GM19043 (cell line): ENCODE results near the gene RXFP2.

Experiments
- ATAC-seq: cut with Tn5 transposase; IDR thresholded peaks from one replicate; pipeline ENCODE4 v1.9.1; 2021; ENCODE audit warnings: low read depth; ENCODE audit not compliant: unreplicated experiment

The RXFP2 gene

GRCh38 chr13:31767175-31767900, 28.0 kb downstream of the RXFP2 start:
- ATAC-seq = no peak

GRCh38 chr13:31768351-31768750, 29.0 kb downstream of the RXFP2 start:
- ATAC-seq = no peak

- no peak for ATAC-seq
Measured at GRCh38 chr13:31769575-31769974, 30.2 kb downstream of the RXFP2 start.

DNA sequence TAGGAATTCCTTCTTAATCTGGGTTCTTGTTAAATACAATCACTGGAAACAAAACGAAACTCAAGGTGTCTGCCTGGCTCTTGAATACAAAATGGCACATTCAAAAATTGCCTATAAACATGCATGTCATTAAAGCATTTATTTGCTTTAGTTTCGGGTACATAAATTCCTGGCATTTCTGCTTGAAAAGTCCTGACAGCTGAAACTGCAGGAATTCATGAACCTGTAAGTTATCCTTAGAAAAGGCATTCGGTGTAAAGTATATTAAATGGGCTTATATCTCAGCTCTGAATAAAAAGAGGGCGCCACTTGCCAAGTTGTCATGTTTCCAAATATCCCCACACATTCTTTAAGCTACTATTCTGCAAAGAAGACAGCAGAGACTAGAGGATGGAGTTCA, 32.9 kb downstream of the RXFP2 start:
- ATAC-seq = no peak

DNA sequence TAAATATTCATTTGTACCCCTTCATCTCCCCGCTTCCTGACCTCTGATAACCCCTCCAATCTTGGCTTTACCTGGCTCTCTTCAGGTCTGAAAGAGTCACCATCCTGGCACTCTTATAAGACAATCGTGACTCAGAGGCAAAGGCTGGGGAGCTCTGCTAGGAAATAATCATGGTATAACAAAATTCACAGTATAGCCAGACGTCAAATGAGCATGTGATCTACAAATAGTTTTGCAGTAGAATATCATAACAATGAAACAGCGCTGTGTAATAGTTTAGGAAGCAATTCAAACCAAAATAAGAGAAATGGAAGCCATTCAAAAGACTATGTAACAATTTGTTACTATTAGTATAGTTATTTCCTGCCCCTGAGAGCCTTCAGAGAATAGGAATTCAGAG, 34.2 kb downstream of the RXFP2 start:
- no peak for ATAC-seq

GRCh38 chr13:31774186-31774750, 34.9 kb downstream of the RXFP2 start:
- ATAC-seq = no peak

- ATAC-seq = no peak
Measured at GRCh38 chr13:31775148-31775547, 35.8 kb downstream of the RXFP2 start.

DNA sequence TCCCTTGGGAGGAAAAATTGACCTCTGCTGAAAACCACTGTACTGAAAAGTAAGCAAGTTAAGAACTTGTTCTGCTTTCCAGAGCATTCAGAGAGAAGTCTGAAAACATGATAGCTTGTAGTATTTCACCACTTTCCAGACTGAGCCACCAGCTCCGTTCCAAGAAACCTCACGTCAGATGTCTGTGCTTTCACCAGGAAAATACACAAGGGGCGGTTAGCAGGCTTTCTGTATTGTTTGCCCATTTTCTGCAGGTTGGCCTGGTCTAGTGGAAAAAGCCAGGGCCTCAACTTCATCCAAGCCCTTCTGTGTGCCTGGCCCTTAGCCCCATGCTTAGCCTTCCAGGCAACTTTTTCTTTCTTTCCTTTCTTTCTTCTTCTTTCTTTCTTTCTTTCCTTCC, 36.4 kb downstream of the RXFP2 start:
- ATAC-seq = no peak

DNA sequence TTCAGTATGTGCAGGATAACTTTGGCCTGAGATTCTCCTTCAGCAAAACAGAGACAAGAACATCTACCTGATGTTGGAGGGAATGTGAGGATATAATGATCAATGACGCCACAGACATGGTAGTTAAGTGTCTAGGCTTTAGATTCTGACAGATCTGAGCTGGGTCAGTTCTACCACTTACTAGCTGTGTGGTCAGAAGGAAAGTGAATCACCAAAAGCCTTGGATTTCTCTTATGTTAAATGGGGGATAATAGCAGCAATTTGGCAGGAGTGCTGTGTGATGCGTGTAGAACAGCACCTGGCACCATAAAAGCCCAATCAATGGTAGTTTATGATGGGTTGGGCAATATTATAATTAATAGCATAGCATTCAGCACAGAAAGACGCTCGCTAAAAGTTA, 41.7 kb downstream of the RXFP2 start:
- no peak for ATAC-seq

- no peak for ATAC-seq
Measured at GRCh38 chr13:31786011-31786410, 46.7 kb downstream of the RXFP2 start.

GRCh38 chr13:31790992-31791391, 51.7 kb downstream of the RXFP2 start:
- ATAC-seq = no peak

DNA sequence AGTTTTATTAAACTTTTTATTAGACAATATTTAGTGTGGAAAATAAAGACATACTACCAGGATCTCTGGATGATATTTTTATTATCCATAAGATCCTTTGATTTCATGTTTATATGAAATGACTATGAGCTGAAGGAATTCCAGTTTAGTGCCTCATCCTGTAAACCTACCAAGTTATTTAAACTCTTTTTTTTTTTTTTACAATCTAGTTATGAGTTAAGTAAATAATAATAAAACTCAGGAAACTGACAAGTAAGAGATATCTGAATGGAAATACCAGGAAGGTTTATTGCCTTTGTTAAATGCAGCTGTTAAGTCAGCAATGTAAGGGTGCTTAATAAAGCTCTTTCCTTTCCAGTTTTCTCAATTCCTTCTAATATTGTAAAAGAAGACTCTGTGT, 53.9 kb downstream of the RXFP2 start:
- no peak for ATAC-seq

- no peak for ATAC-seq
Measured at GRCh38 chr13:31794452-31794851, 55.1 kb downstream of the RXFP2 start.

GRCh38 chr13:31797154-31797775, 57.9 kb downstream of the RXFP2 start:
- no peak for ATAC-seq

GRCh38 chr13:31798189-31798588, 58.9 kb downstream of the RXFP2 start:
- no peak for ATAC-seq

DNA sequence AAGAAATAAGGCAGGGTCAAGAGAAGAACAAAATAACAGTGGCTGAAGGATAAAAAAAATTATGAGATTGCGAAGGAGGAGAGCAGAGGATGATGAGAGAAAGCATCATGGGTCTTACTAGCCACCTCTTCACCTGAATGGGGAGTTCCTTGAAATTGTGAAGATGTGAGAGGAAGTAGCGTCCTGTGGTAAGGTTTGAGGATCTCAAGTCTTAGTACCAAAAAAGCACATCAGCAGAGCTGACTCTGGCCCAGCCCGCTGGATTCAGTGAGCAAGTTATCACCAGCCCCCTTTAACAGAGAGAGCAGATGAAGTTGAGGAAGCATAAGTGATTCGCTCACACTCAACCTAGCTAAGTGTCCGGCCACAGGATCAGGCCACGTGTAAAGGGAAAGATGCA, 61.8 kb downstream of the RXFP2 start:
- ATAC-seq = no peak

DNA sequence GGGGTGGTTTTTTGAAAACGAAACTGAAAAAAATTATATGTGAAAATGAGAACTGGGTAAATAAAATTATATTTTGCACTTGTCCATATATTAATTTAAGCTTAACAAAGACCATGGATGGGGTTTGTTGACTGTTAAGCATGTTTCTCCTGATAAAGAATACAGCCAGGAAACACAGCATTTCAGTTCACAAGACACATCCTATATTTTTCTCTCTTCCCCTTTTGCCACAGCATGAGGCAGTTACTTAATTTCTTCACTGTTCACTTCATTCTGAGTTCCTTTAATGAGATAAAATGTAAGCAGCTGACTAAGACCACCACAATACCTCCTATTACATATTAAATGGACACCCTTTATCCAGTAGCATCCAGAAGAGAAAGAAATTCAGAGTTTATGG, 64.0 kb downstream of the RXFP2 start:
- no peak for ATAC-seq

DNA sequence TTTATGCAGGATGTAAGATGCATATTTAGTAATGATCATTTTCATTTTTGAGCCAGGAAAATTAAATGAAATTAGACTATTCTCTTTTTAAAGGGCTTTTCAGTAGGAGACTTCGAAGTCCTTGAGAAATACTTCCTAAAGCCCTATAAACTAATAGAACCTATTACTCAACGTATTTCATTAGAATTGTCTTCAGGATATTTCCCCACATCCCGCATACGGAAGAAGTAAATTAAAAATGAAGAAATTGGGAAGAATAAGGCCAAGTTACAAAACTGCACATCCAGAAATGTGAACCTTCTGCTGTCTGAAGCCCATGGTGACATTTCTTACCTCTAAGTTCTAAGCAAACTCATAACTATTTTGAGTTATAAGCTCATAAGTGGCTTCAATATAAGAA, 66.5 kb downstream of the RXFP2 start:
- no peak for ATAC-seq

DNA sequence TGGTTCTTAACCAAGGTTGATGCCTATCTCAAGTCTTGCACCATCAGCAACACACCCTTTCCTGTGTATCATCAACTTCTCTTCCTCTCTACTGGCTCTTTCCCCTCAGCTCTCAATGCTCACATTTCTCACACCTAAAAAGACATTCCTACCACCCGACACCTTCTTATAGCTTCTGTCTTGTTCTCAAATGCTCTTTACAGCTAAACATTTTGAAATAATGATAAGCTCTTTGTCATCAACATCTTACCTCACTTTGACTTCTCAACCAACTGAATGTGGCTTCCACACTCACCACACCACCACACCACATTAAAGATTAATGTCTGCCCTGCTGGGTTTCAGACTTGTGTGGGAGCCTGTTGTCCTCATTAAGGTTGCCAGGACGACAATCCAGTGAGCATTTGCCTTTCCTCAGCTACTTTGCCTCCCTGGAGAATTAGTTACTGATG, 67.8 kb downstream of the RXFP2 start:
- no peak for ATAC-seq

- ATAC-seq = no peak
Measured at GRCh38 chr13:31814536-31814935, 75.2 kb downstream of the RXFP2 start.

DNA sequence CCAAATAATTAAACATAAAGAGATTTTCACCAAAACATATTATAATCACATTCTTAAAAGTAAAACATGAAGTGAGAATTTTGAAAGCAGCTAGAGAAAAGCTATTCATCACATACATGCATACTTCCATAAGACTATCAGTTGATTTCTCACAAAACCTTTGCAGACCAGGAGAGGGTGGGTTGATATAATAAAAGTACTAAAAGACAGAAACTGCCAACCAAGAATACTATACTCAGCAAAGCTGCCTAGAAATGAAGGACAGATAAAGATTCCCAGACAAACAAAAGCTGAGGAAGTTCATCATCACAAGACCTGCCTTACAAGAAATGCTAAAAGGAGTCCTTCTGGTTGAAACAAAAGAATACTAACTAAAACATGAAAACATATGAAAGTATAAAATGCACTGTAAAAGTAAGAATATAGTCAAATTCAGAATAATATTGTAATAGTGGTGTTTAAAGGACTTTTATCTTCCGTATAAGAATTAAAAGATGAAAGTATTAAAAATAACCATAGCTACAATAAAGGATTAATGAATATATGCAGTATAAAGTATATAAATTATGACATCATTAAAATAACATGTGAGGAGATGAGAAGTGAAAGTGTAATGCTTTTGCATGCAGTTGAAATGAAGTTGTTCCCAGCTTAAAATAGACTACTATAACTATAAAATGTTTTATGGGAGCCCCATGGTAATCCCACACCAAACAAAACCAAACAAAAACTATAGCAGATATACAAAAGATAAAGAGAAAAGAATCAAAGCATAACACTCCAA, 76.2 kb downstream of the RXFP2 start:
- no peak for ATAC-seq
